HEK293T (cell line): ENCODE measurements around the gene NIM1K.
"Not testable (repeated sequence)": the region's sequence is repeated elsewhere in the genome, so short reads cannot be mapped to it uniquely, and the experiment has no call there.

ENCODE experiments used
- CTCF ChIA-PET: fragments of 350-600 bp; formaldehyde crosslinking; extraction: SDS; loops from one replicate; lab custom pipeline; 2021; ENCODE audit warnings: antibody characterized with exemption, inconsistent platforms; lab: Yijun Ruan, JAX
- POLR2A ChIA-PET: fragments of 350-600 bp; formaldehyde crosslinking; extraction: SDS; loops from one replicate; lab custom pipeline; 2020; ENCODE audit warnings: antibody characterized with exemption, inconsistent platforms; lab: Yijun Ruan, JAX
- DNase-seq: peaks from one replicate; pipeline ENCODE4 v3.0.0; 2012; ENCODE audit warnings: mixed read lengths; ENCODE audit errors: extremely low spot score
- ARNT ChIP-seq: fragments of 450-650 bp; IDR thresholded peaks from 2 replicates; pipeline ENCODE4 v1.6.1; 2017; ENCODE audit warnings: mild to moderate bottlenecking
- BHLHE40 ChIP-seq: fragments of 450-650 bp; IDR thresholded peaks from 2 replicates; pipeline ENCODE4 v1.6.1; 2016; ENCODE audit warnings: mild to moderate bottlenecking, moderate library complexity, borderline replicate concordance
- CTBP1 ChIP-seq: fragments of 450-650 bp; IDR thresholded peaks from 2 replicates; pipeline ENCODE4 v1.6.1; 2016; ENCODE audit warnings: borderline replicate concordance
- ELF4 ChIP-seq: fragments of 450-650 bp; IDR thresholded peaks from 2 replicates; pipeline ENCODE4 v1.6.1; 2017; ENCODE audit warnings: antibody characterized with exemption
- FOXA1 ChIP-seq: fragments of 450-650 bp; IDR thresholded peaks from 2 replicates; pipeline ENCODE4 v1.6.1; 2016; ENCODE audit warnings: mild to moderate bottlenecking
- FOXK2 ChIP-seq: fragments of 450-650 bp; IDR thresholded peaks from 2 replicates; pipeline ENCODE4 v1.6.1; 2016; ENCODE audit warnings: mild to moderate bottlenecking
- FOXM1 ChIP-seq: fragments of 450-650 bp; IDR thresholded peaks from 2 replicates; pipeline ENCODE4 v1.6.1; 2017; ENCODE audit warnings: mild to moderate bottlenecking, borderline replicate concordance
- HDGF ChIP-seq: fragments of 450-650 bp; IDR thresholded peaks from 2 replicates; pipeline ENCODE4 v1.6.1; 2017; ENCODE audit warnings: antibody characterized with exemption, borderline replicate concordance
- L3MBTL2 ChIP-seq: fragments of 450-650 bp; conservative IDR thresholded peaks from 2 replicates; pipeline ENCODE4 v1.6.1; 2016; ENCODE audit warnings: mild to moderate bottlenecking
- LEF1 ChIP-seq: fragments of 450-650 bp; IDR thresholded peaks from 2 replicates; pipeline ENCODE4 v1.6.1; 2017; ENCODE audit warnings: mild to moderate bottlenecking, borderline replicate concordance
- NFRKB ChIP-seq: fragments of 450-650 bp; IDR thresholded peaks from 2 replicates; pipeline ENCODE4 v1.6.1; 2016; ENCODE audit warnings: mild to moderate bottlenecking, moderate library complexity
- PKNOX1 ChIP-seq: fragments of 450-650 bp; IDR thresholded peaks from 2 replicates; pipeline ENCODE4 v1.6.1; 2016
- SP1 ChIP-seq: fragments of 450-650 bp; IDR thresholded peaks from 2 replicates; pipeline ENCODE4 v1.6.1; 2017
- SUZ12 ChIP-seq: fragments of 450-650 bp; IDR thresholded peaks from 2 replicates; pipeline ENCODE4 v1.6.1; 2016; ENCODE audit warnings: mild to moderate bottlenecking
- TARDBP ChIP-seq: fragments of 450-650 bp; IDR thresholded peaks from 2 replicates; pipeline ENCODE4 v1.6.1; 2016
- ZNF384 ChIP-seq: fragments of 450-650 bp; IDR thresholded peaks from 2 replicates; pipeline ENCODE4 v1.6.1; 2016

NIM1K gene

GRCh38 chr5:43305948-43306565 lies 114.0 kb downstream of the NIM1K start:
- peak; percentile 25 for DNase-seq
- ChIA-PET CTCF (interaction anchor here (0.6 to 1.2 kb wide), 4 partner anchors 8 to 121 kb away, joined by 3 to 4 read pairs (median 3); no protein-coding TSS in a partner anchor), POLR2A (interaction anchor here (0.9 to 1.1 kb wide), 2 partner anchors 178 to 185 kb away, joined by 3 to 5 read pairs; partner anchors contain the start of gene TMEM267)
- TF ChIP-seq NFRKB (no peak), L3MBTL2 (0 out of 2 replicates have a peak, but pooled peaks have one; percentile 22)

GRCh38 chr5:43306954-43307353 lies 114.9 kb downstream of the NIM1K start:
- ChIA-PET POLR2A (interaction anchor here (0.9 kb wide), 1 partner anchor 177 kb away, joined by 5 read pairs; the partner anchor contains the start of gene TMEM267), CTCF (interaction anchor here (0.5 to 1.2 kb wide), 3 partner anchors 47 to 184 kb away, joined by 3 to 4 read pairs (median 3); no protein-coding TSS in a partner anchor)
- DNase-seq: not testable (repeated sequence)

- CTCF ChIA-PET: interaction anchor here (0.7 kb wide), 1 partner anchor 175 kb away, joined by 3 read pairs; no protein-coding TSS in a partner anchor
- no peak for DNase-seq
- no peak for TF ChIP-seq CTBP1
- TF ChIP-seq NFRKB: no peak
- no peak for TF ChIP-seq FOXM1
- no peak for TF ChIP-seq SUZ12
- POLR2A ChIA-PET: interaction anchor here (1.5 kb wide), 1 partner anchor 175 kb away, joined by 5 read pairs; no protein-coding TSS in a partner anchor
Measured at GRCh38 chr5:43309122-43309521, 117.1 kb downstream of the NIM1K start.

GRCh38 chr5:43309637-43310036 lies 117.6 kb downstream of the NIM1K start:
- ChIA-PET CTCF (interaction anchor here (0.7 kb wide), 1 partner anchor 174 kb away, joined by 3 read pairs; no protein-coding TSS in a partner anchor), POLR2A (interaction anchor here (1.5 kb wide), 1 partner anchor 175 kb away, joined by 5 read pairs; no protein-coding TSS in a partner anchor)
- TF ChIP-seq SP1 (no peak), CTBP1 (no peak), ARNT (no peak), FOXK2 (no peak), NFRKB (no peak), FOXA1 (no peak), ZNF384 (no peak), ELF4 (no peak), L3MBTL2 (no peak), SUZ12 (no peak), LEF1 (no peak), FOXM1 (no peak)
- no peak for DNase-seq

- DNase-seq: no peak
- CTCF ChIA-PET: interaction anchor here (0.6 kb wide), 1 partner anchor 247 kb away, joined by 3 read pairs; no protein-coding TSS in a partner anchor
- TF ChIP-seq FOXA1 (no peak), ELF4 (no peak), ZNF384 (no peak), LEF1 (no peak), TARDBP (no peak), L3MBTL2 (no peak), ARNT (no peak), PKNOX1 (no peak), NFRKB (no peak), BHLHE40 (no peak), CTBP1 (no peak), SUZ12 (no peak), FOXM1 (no peak), HDGF (no peak), FOXK2 (no peak), SP1 (no peak)
- POLR2A ChIA-PET: interaction anchor here (0.6 to 2.6 kb wide), 5 partner anchors 12 to 433 kb away, joined by 3 to 18 read pairs (median 4); partner anchors contain the start of genes TMEM267 and ZNF131
Measured at GRCh38 chr5:43312076-43312661, 120.1 kb downstream of the NIM1K start.

- POLR2A ChIA-PET: interaction anchor here (0.7 to 2.6 kb wide), 5 partner anchors 100 to 433 kb away, joined by 3 to 18 read pairs (median 5); partner anchors contain the start of genes CCL28, TMEM267 and ZNF131
Measured at GRCh38 chr5:43312699-43313034, 120.6 kb downstream of the NIM1K start.

GRCh38 chr5:43313035-43313853 lies 121.2 kb downstream of the NIM1K start, which contains the start of gene HMGCS1:
TSS of gene HMGCS1 (minus strand) at chr5:43313412. CDS start at chr5:43298965, 14,447 bp downstream.
- ChIA-PET POLR2A (interaction anchor here (0.7 to 2.6 kb wide), 8 partner anchors 98 to 434 kb away, joined by 3 to 18 read pairs (median 4); partner anchors contain the start of genes CCL28, TMEM267 and ZNF131), CTCF (interaction anchor here (0.6 to 0.7 kb wide), 2 partner anchors 171 to 248 kb away, joined by 3 read pairs; no protein-coding TSS in a partner anchor)
- peak; percentile 92 for DNase-seq
- TF ChIP-seq PKNOX1: peak; percentile 99
- no peak for TF ChIP-seq ZNF384
- TF ChIP-seq FOXM1: no peak
- TF ChIP-seq ARNT: no peak
- TF ChIP-seq L3MBTL2: peak; percentile 96
- no peak for TF ChIP-seq CTBP1
- no peak for TF ChIP-seq HDGF
- no peak for TF ChIP-seq SP1
- no peak for TF ChIP-seq FOXK2
- TF ChIP-seq SUZ12: no peak

More at GRCh38 chr5:43312699-43313034, 120.6 kb downstream of the NIM1K start:
- TF ChIP-seq FOXM1 (no peak), SP1 (no peak), FOXA1 (no peak), FOXK2 (no peak), CTBP1 (no peak)
- DNase-seq: no peak
- CTCF ChIA-PET: interaction anchor here (0.6 to 0.7 kb wide), 2 partner anchors 172 to 248 kb away, joined by 3 read pairs; no protein-coding TSS in a partner anchor
